ENCODE data around the gene SYT7.

- TF ChIP-seq CTCF (IDR thresholded peaks at IDR 0.05) (no peak), POLR2AphosphoS5 (IDR thresholded peaks at IDR 0.05) (no peak), POLR2A (IDR thresholded peaks at IDR 0.05) (no peak), EP300 (IDR thresholded peaks at IDR 0.05) (no peak)
These were observed 108.0 kb downstream of the SYT7 start for GRCh38 chr11:61472868-61473267.
